HEK293T (cell line): ENCODE results near the gene FABP3.

Experiments
- ARNT ChIP-seq: fragments of 450-650 bp; IDR thresholded peaks from 2 replicates; pipeline ENCODE4 v1.6.1; 2017; ENCODE audit warnings: mild to moderate bottlenecking
- BHLHE40 ChIP-seq: fragments of 450-650 bp; IDR thresholded peaks from 2 replicates; pipeline ENCODE4 v1.6.1; 2016; ENCODE audit warnings: mild to moderate bottlenecking, moderate library complexity, borderline replicate concordance
- CTBP1 ChIP-seq: fragments of 450-650 bp; IDR thresholded peaks from 2 replicates; pipeline ENCODE4 v1.6.1; 2016; ENCODE audit warnings: borderline replicate concordance
- ELF4 ChIP-seq: fragments of 450-650 bp; IDR thresholded peaks from 2 replicates; pipeline ENCODE4 v1.6.1; 2017; ENCODE audit warnings: antibody characterized with exemption
- FOXA1 ChIP-seq: fragments of 450-650 bp; IDR thresholded peaks from 2 replicates; pipeline ENCODE4 v1.6.1; 2016; ENCODE audit warnings: mild to moderate bottlenecking
- FOXK2 ChIP-seq: fragments of 450-650 bp; IDR thresholded peaks from 2 replicates; pipeline ENCODE4 v1.6.1; 2016; ENCODE audit warnings: mild to moderate bottlenecking
- FOXM1 ChIP-seq: fragments of 450-650 bp; IDR thresholded peaks from 2 replicates; pipeline ENCODE4 v1.6.1; 2017; ENCODE audit warnings: mild to moderate bottlenecking, borderline replicate concordance
- HDGF ChIP-seq: fragments of 450-650 bp; IDR thresholded peaks from 2 replicates; pipeline ENCODE4 v1.6.1; 2017; ENCODE audit warnings: antibody characterized with exemption, borderline replicate concordance
- LEF1 ChIP-seq: fragments of 450-650 bp; IDR thresholded peaks from 2 replicates; pipeline ENCODE4 v1.6.1; 2017; ENCODE audit warnings: mild to moderate bottlenecking, borderline replicate concordance
- NFRKB ChIP-seq: fragments of 450-650 bp; IDR thresholded peaks from 2 replicates; pipeline ENCODE4 v1.6.1; 2016; ENCODE audit warnings: mild to moderate bottlenecking, moderate library complexity
- SP1 ChIP-seq: fragments of 450-650 bp; IDR thresholded peaks from 2 replicates; pipeline ENCODE4 v1.6.1; 2017
- SUZ12 ChIP-seq: fragments of 450-650 bp; IDR thresholded peaks from 2 replicates; pipeline ENCODE4 v1.6.1; 2016; ENCODE audit warnings: mild to moderate bottlenecking
- TARDBP ChIP-seq: fragments of 450-650 bp; IDR thresholded peaks from 2 replicates; pipeline ENCODE4 v1.6.1; 2016
- ZNF384 ChIP-seq: fragments of 450-650 bp; IDR thresholded peaks from 2 replicates; pipeline ENCODE4 v1.6.1; 2016

DNA sequence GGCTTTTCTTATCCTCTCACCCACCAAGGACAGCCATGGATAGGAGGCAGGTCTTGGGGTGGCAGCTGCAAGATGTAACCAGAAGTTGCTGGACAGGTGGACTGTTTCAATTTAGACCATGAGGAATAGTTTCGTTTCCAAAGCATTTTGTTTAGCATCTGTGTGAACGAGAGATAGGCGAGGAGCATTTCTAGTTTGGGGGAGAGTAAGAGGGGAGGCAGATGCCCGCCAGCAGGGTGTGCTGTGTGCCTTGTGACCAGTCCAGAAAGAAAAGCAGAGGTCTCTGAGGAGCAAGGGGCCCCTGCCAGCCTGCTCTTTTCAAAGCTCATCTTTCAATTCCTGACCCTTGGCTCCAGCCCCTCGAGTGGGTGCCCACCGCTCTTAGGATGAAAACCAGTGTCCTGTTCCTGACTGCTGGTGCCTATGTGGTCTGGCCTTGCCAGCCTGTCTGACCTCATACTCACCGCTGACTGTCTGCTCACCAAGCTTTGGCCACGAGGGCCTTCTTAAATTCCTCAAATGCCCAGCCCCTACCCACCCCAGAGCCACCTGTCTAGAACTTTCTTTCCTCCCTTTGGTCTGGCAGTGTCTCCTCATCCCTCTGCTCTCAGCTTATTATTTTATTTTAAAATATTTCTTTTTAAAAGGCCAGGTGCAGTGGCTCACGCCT is 48.6 kb upstream of the FABP3 start:
- TF ChIP-seq NFRKB (no peak), FOXM1 (no peak), LEF1 (no peak), ARNT (no peak), SUZ12 (no peak), FOXK2 (no peak), BHLHE40 (no peak), CTBP1 (no peak), FOXA1 (no peak), SP1 (no peak), ZNF384 (no peak), HDGF (no peak), TARDBP (no peak), ELF4 (no peak)
